Endothelial cell of umbilical vein (primary cell): ENCODE measurements around the gene STXBP2. TPM values are rescaled to one million over a fixed set of nuclear protein-coding genes. Genes with fewer than 3 reads are reported as not detected.

Experiments used
- BruUV-seq: library from RNA; stranded (reverse); fragments of 400-500 nt; replicated peaks from 2 replicates; lab custom pipeline; 2021; lab: Mats Ljungman, UMichigan
- CTCF ChIA-PET: fragments of 300-600, 350-600 bp; sonication (Branson Sonifier 250); formaldehyde crosslinking; loops from one replicate; lab custom pipeline; 2021; ENCODE audit warnings: antibody characterized with exemption, inconsistent platforms; lab: Charles Lee
- POLR2A ChIA-PET: fragments of 300-600, 350-600 bp; sonication (Branson Sonifier 250); formaldehyde crosslinking; loops from one replicate; lab custom pipeline; 2021; ENCODE audit warnings: antibody characterized with exemption, inconsistent platforms; lab: Charles Lee
- DNase-seq: peaks from one replicate; pipeline ENCODE4 v3.0.0-alpha.2; 2011; ENCODE audit warnings: low read depth, low spot score
- FAIRE-seq: peaks from 2 replicates; lab custom pipeline; 2011; peaks lifted over from hg19 to GRCh38; lab: Jason Lieb, UNC
- H2AFZ ChIP-seq: 2 replicates; pipeline ENCODE4 v1.6.0; 2012; ENCODE audit warnings: low read depth, low read length, control low read depth, inconsistent platforms
- H3K27ac ChIP-seq: 2 replicates; pipeline ENCODE4 v1.5.1; 2011; ENCODE audit warnings: low read depth, mild to moderate bottlenecking, control low read depth, low read length, moderate library complexity; ENCODE audit not compliant: insufficient read depth
- H3K27me3 ChIP-seq, 2 experiments: 2 replicates each; pipeline versions ENCODE4 v1.6.0 to v1.6.1; 2011; ENCODE audit warnings: low read length in 2 of 2, mixed read lengths in 1 of 2; ENCODE audit not compliant: control insufficient read depth in 2 of 2, insufficient read depth in 2 of 2
- H3K36me3 ChIP-seq, 2 experiments: 2 replicates in 1 of 2; 3 replicates in 1 of 2; pipeline ENCODE4 v1.5.1; 2011; ENCODE audit warnings: low read length in 2 of 2, mild to moderate bottlenecking in 1 of 2, moderate library complexity in 1 of 2; ENCODE audit not compliant: control insufficient read depth in 2 of 2, insufficient read depth in 2 of 2; ENCODE audit errors: extremely low read depth in 1 of 2
- H3K4me1 ChIP-seq: 3 replicates; pipeline ENCODE4 v1.5.1; 2011; ENCODE audit warnings: mild to moderate bottlenecking, low read length; ENCODE audit not compliant: control insufficient read depth, insufficient read depth; ENCODE audit errors: extremely low read depth
- H3K4me2 ChIP-seq: 2 replicates; pipeline ENCODE4 v1.6.1; 2011; ENCODE audit warnings: low read length, control low read depth, mixed read lengths; ENCODE audit not compliant: insufficient read depth
- H3K4me3 ChIP-seq, 3 experiments: fragments of 200-600 bp in 1 of 3; sonication (generic), shearing (Covaris generic) in 1 of 3; replicated peaks in 1 of 3; 2 replicates each; pipeline ENCODE4 v1.5.1; 2011 to 2016; ENCODE audit warnings: control low read depth in 3 of 3, low read length in 3 of 3, mild to moderate bottlenecking in 2 of 3, inconsistent platforms in 1 of 3, low read depth in 1 of 3, moderate library complexity in 1 of 3; ENCODE audit not compliant: insufficient read depth in 1 of 3
- H3K79me2 ChIP-seq: 2 replicates; pipeline ENCODE4 v1.6.0; 2012; ENCODE audit warnings: low read length, inconsistent platforms; ENCODE audit not compliant: control insufficient read depth, insufficient read depth
- H3K9ac ChIP-seq: replicated peaks from 2 replicates; pipeline ENCODE3; 2011; ENCODE audit warnings: low read length, control low read depth; ENCODE audit not compliant: insufficient read depth; ENCODE audit errors: extremely low read depth
- H3K9me1 ChIP-seq: replicated peaks from 3 replicates; pipeline ENCODE4 v1.6.0; 2011; ENCODE audit warnings: mild to moderate bottlenecking, low read length; ENCODE audit not compliant: control insufficient read depth, insufficient read depth; ENCODE audit errors: extremely low read depth
- H3K9me3 ChIP-seq: replicated peaks from 2 replicates; pipeline ENCODE4 v1.5.1; 2012; ENCODE audit warnings: low read length, inconsistent platforms; ENCODE audit not compliant: control insufficient read depth, insufficient read depth
- H4K20me1 ChIP-seq: replicated peaks from 2 replicates; pipeline ENCODE3; 2011; ENCODE audit warnings: mild to moderate bottlenecking, low read length; ENCODE audit not compliant: control insufficient read depth, insufficient read depth; ENCODE audit errors: extremely low read depth
- EZH2 ChIP-seq: IDR thresholded peaks from 2 replicates; pipeline ENCODE4 v1.6.1; 2012; ENCODE audit warnings: borderline replicate concordance, low read depth, mild to moderate bottlenecking, moderate library complexity, low read length, inconsistent platforms; ENCODE audit not compliant: severe bottlenecking
- FOS ChIP-seq: IDR thresholded peaks from 2 replicates; pipeline ENCODE4 v1.6.1; 2011; ENCODE audit warnings: mild to moderate bottlenecking, low read length, moderate library complexity, borderline replicate concordance; ENCODE audit not compliant: insufficient read depth
- GATA2 ChIP-seq: IDR thresholded peaks from 2 replicates; pipeline ENCODE4 v1.7.0; 2011; ENCODE audit warnings: low read depth, mild to moderate bottlenecking, moderate library complexity, mixed read lengths, low read length; ENCODE audit not compliant: insufficient read length, insufficient read depth
- JUN ChIP-seq: IDR thresholded peaks from 2 replicates; pipeline ENCODE4 v1.6.1; 2011; ENCODE audit warnings: borderline replicate concordance, low read depth; ENCODE audit not compliant: insufficient read length, insufficient read depth
- MYC ChIP-seq: IDR thresholded peaks from one replicate; pipeline ENCODE4 v1.6.1; 2011; ENCODE audit warnings: mild to moderate bottlenecking, low read depth, low read length
- POLR2A ChIP-seq: IDR thresholded peaks from 2 replicates; pipeline ENCODE4 v1.6.1; 2012; ENCODE audit warnings: low read depth, mild to moderate bottlenecking, control low read depth, low read length
- POLR2AphosphoS5 ChIP-seq: IDR thresholded peaks from 2 replicates; pipeline ENCODE4 v1.6.1; 2012; ENCODE audit warnings: low read depth, mild to moderate bottlenecking, control low read depth, low read length, moderate library complexity; ENCODE audit not compliant: insufficient read depth
- dilution Hi-C: fragments of 300-500 bp; cut with MboI; formaldehyde crosslinking; loops from one replicate; pipeline ENCODE4 v1.15.0; 2019; ENCODE audit warnings: low sequenced_read_pairs; ENCODE audit not compliant: extremely low pct_ligation_motif_present
- intact Hi-C: fragments of 100-400 bp; cut with micrococcal nuclease; formaldehyde crosslinking; loops from one replicate; pipeline ENCODE4 v1.10.0; 2022
- polyA plus RNA-seq, 4 experiments: library from polyadenylated mRNA; depleted of rRNA in 3 of 4; stranded (reverse) in 3 of 4; unstranded in 1 of 4; fragments of >200 nt; gene quantifications; 2 replicates each; pipeline versions ENCODE4 v1.2.1 to v1.2.3, GENCODE V29; 2011 to 2012; ENCODE audit warnings: missing spikeins in 1 of 4
- total RNA-seq: library from RNA; stranded (reverse); gene quantifications from 2 replicates; pipeline ENCODE4 v1.2.3, GENCODE V29; 2021
- TF ChIP-seq, protein P1 (sequence below): IDR thresholded peaks from 2 replicates; pipeline ENCODE4 v1.6.1; 2011; ENCODE audit not compliant: insufficient read depth, insufficient read length
- TF ChIP-seq, protein P2 (sequence below), 2 donors: IDR thresholded peaks; 1 replicate in 1 of 2; 2 replicates in 1 of 2; pipeline ENCODE4 v1.5.1; 2011; ENCODE audit warnings: low read length in 2 of 2, mild to moderate bottlenecking in 2 of 2, moderate library complexity in 2 of 2, control low read depth in 1 of 2, inconsistent platforms in 1 of 2, low read depth in 1 of 2; ENCODE audit not compliant: insufficient read depth in 1 of 2; ENCODE audit errors: extremely low read depth in 1 of 2

The STXBP2 gene
- total and polyA plus RNA-seq, 2 donors (not counting 3 experiments of a cell fraction or from before 2014, with no cell fraction given), result 70.0 to 105 TPM

DNA sequence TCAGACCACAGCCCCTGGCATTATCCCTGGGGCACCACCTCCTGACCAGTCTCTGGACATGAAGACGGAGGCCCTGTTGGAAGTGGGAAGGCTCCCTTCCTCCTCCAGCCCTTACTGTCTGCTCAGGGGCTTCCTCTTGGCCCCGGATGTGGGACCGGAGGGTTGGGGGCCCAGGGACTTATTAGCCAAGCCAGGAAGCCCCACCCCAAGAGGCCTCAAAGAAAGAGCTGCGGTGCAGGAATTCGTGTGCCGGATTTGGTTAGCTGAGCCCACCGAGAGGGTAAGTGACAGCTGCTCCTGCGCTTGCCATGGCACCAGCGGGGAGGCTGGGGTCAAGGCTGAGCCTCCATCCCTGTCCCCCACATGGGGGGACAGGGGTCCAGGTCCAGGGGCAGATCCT lies 31.9 kb downstream of the STXBP2 start, which contains the start of gene RETN:
Gene RETN (plus strand): TSS at position 208 of the 400 bp plus-strand sequence. CDS start 278 bp downstream, outside the sequence.
- H3K4me3 ChIP-seq, result no peak within 1 kb of the TSS
- no peaks in the 10 kb centered on the region for H3K9me1 ChIP-seq
- no TSS peak for BruUV-seq
- ChIA-PET CTCF (interaction anchor here (0.9 to 4.8 kb wide), 2 partner anchors 12 to 13 kb away, joined by 4 to 27 read pairs; partner anchors contain the start of gene TRAPPC5), POLR2A (no interaction called here)
- intact Hi-C loops (no loop called here), dilution Hi-C loops (no loop called here)
- no peaks in the 10 kb centered on the region for H4K20me1 ChIP-seq
- no peaks in the 10 kb centered on the region for H3K79me2 ChIP-seq
- no peak within 1 kb of the TSS for H3K27ac ChIP-seq
- H3K36me3 ChIP-seq, result no peaks in the 10 kb centered on the region
- TF ChIP-seq, protein P1, sequence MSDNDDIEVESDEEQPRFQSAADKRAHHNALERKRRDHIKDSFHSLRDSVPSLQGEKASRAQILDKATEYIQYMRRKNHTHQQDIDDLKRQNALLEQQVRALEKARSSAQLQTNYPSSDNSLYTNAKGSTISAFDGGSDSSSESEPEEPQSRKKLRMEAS, result no peak
- TF ChIP-seq FOS (no peak), JUN (no peak), GATA2 (no peak), POLR2A (no peak), EZH2 (no peak), MYC (no peak), POLR2AphosphoS5 (no peak)
- TF ChIP-seq, protein P2, sequence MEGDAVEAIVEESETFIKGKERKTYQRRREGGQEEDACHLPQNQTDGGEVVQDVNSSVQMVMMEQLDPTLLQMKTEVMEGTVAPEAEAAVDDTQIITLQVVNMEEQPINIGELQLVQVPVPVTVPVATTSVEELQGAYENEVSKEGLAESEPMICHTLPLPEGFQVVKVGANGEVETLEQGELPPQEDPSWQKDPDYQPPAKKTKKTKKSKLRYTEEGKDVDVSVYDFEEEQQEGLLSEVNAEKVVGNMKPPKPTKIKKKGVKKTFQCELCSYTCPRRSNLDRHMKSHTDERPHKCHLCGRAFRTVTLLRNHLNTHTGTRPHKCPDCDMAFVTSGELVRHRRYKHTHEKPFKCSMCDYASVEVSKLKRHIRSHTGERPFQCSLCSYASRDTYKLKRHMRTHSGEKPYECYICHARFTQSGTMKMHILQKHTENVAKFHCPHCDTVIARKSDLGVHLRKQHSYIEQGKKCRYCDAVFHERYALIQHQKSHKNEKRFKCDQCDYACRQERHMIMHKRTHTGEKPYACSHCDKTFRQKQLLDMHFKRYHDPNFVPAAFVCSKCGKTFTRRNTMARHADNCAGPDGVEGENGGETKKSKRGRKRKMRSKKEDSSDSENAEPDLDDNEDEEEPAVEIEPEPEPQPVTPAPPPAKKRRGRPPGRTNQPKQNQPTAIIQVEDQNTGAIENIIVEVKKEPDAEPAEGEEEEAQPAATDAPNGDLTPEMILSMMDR (IDR thresholded peaks at IDR 0.05; ENCODE audit: extremely low read depth in 1 of 2, insufficient read depth in 1 of 2, low read depth in 1 of 2, low read length in 2 of 2), result no peak
- H3K4me2 ChIP-seq, result no peak within 1 kb of the TSS
- DNase-seq (no peak), FAIRE-seq (no peak)
- H3K4me1 ChIP-seq, result no peaks in the 10 kb centered on the region
- no peak within 1 kb of the TSS for H3K9ac ChIP-seq
- no peaks in the 10 kb centered on the region for H3K9me3 ChIP-seq
- H3K27me3 ChIP-seq, result peaks cover 9 to 13% of the 10 kb centered on the region in 2 experiments
- H2AFZ ChIP-seq, result no peak within 1 kb of the TSS
